ENCODE results near the gene MIPOL1. TPM values are rescaled to one million over a fixed set of nuclear protein-coding genes. Genes with fewer than 3 reads are reported as not detected.
"Not testable (repeated sequence)": the region's sequence is repeated elsewhere in the genome, so short reads cannot be mapped to it uniquely, and the experiment has no call there.

Gene MIPOL1
- total and polyA plus RNA-seq, 2 donors (not counting 3 experiments of a cell fraction or from before 2014, with no cell fraction given): 3.4 to 33.5 TPM

DNA sequence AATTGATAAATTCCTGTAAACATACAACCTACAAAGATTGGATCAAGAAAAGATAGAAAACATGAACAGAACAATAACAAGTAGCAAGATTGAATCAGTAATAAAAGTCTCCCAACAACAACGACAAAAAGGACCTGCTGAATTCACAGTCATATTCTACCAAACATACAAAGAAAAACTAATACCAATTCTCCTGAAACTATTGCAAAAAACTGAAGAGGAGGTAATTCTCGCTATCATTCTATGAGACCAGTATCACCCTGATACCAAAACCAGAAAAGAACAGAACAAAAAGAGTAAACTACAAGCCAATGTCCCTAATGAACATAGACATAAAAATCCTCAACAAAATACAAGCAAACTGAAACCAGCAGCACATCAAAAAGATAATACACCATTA lies 39.8 kb upstream of the MIPOL1 start:
- BruUV-seq (replicated peaks): no TSS peak
- Histone ChIP-seq H3K4me3 (replicated peaks in 1 of 3; ENCODE audit: insufficient read depth in 1 of 3, low read depth in 1 of 3, low read length in 3 of 3) (no peak overlapping the region), H3K4me1 (ENCODE audit: control insufficient read depth, extremely low read depth, insufficient read depth, low read length) (no peaks in the 10 kb centered on the region), H3K9me1 (replicated peaks; ENCODE audit: control insufficient read depth, extremely low read depth, insufficient read depth, low read length) (no peaks in the 10 kb centered on the region), H3K36me3 (ENCODE audit: control insufficient read depth in 2 of 2, extremely low read depth in 1 of 2, insufficient read depth in 2 of 2, low read length in 2 of 2) (no peaks in the 10 kb centered on the region), H3K27me3 (ENCODE audit: control insufficient read depth in 2 of 2, insufficient read depth in 2 of 2, low read length in 2 of 2) (peaks cover 8 to 10% of the 10 kb centered on the region in 2 experiments), H3K79me2 (ENCODE audit: control insufficient read depth, insufficient read depth, low read length) (no peaks in the 10 kb centered on the region), H3K27ac (ENCODE audit: insufficient read depth, low read depth, low read length) (no peak overlapping the region), H3K9me3 (replicated peaks; ENCODE audit: control insufficient read depth, insufficient read depth, low read length) (no peaks in the 10 kb centered on the region), H2AFZ (ENCODE audit: low read depth, low read length) (no peak overlapping the region), H4K20me1 (replicated peaks; ENCODE audit: control insufficient read depth, extremely low read depth, insufficient read depth, low read length) (no peaks in the 10 kb centered on the region), H3K4me2 (ENCODE audit: insufficient read depth, low read length) (no peak overlapping the region), H3K9ac (replicated peaks; ENCODE audit: extremely low read depth, insufficient read depth, low read length) (no peak overlapping the region)
- no peak for FAIRE-seq
- no peak for DNase-seq (ENCODE audit: low read depth, low spot score)
- POLR2A ChIA-PET: no interaction called here
- dilution Hi-C loops (cut with MboI; ENCODE audit: extremely low pct_ligation_motif_present, low sequenced_read_pairs) (loop anchor here (10.0 kb wide), 1 partner anchor 513 kb away; no protein-coding TSS in a partner anchor), intact Hi-C loops (cut with micrococcal nuclease) (no loop called here)
- CTCF ChIA-PET: interaction anchor here (1.2 kb wide), 1 partner anchor 8 kb away, joined by 4 read pairs; no protein-coding TSS in a partner anchor
- no peak for TF ChIP-seq CTCF (IDR thresholded peaks at IDR 0.05; ENCODE audit: extremely low read depth in 1 of 2, insufficient read depth in 1 of 2, low read depth in 1 of 2, low read length in 2 of 2)
- TF ChIP-seq EZH2 (IDR thresholded peaks at IDR 0.05; ENCODE audit: borderline replicate concordance, low read depth, low read length, severe bottlenecking): no peak
- no peak for TF ChIP-seq JUN (IDR thresholded peaks at IDR 0.05; ENCODE audit: borderline replicate concordance, insufficient read depth, insufficient read length, low read depth)
- no peak for TF ChIP-seq POLR2A (IDR thresholded peaks at IDR 0.05; ENCODE audit: low read depth, low read length)
- no peak for TF ChIP-seq GATA2 (IDR thresholded peaks at IDR 0.05; ENCODE audit: insufficient read depth, insufficient read length, low read depth, low read length)
- no peak for TF ChIP-seq POLR2AphosphoS5 (IDR thresholded peaks at IDR 0.05; ENCODE audit: insufficient read depth, low read depth, low read length)
- TF ChIP-seq MAX (IDR thresholded peaks at IDR 0.05; ENCODE audit: insufficient read depth, insufficient read length): no peak
- TF ChIP-seq FOS (IDR thresholded peaks at IDR 0.05; ENCODE audit: borderline replicate concordance, insufficient read depth, low read length): no peak
- TF ChIP-seq MYC (IDR thresholded peaks at IDR 0.05; ENCODE audit: low read depth, low read length): no peak

DNA sequence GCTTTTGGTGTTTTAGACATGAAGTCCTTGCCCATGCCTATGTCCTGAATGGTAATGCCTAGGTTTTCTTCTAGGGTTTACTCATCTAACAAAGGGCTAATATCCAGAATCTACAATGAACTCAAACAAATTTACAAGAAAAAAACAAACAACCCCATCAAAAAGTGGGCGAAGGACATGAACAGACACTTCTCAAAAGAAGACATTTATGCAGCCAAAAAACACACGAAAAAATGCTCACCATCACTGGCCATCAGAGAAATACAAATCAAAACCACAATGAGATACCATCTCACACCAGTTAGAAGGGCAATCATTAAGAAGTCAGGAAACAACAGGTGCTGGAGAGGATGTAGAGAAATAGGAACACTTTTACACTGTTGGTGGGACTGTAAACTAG lies 35.4 kb upstream of the MIPOL1 start:
- H3K9me3 ChIP-seq (replicated peaks; ENCODE audit: control insufficient read depth, insufficient read depth, low read length); H3K27ac ChIP-seq (ENCODE audit: insufficient read depth, low read depth, low read length); dilution Hi-C loops (cut with MboI; ENCODE audit: extremely low pct_ligation_motif_present, low sequenced_read_pairs); H3K79me2 ChIP-seq (ENCODE audit: control insufficient read depth, insufficient read depth, low read length); BruUV-seq (replicated peaks); FAIRE-seq; H3K4me1 ChIP-seq (ENCODE audit: control insufficient read depth, extremely low read depth, insufficient read depth, low read length); CTCF ChIA-PET; H3K9ac ChIP-seq (replicated peaks; ENCODE audit: extremely low read depth, insufficient read depth, low read length); H3K4me2 ChIP-seq (ENCODE audit: insufficient read depth, low read length); H3K4me3 ChIP-seq (replicated peaks in 1 of 3; ENCODE audit: insufficient read depth in 1 of 3, low read depth in 1 of 3, low read length in 3 of 3); POLR2A ChIA-PET; H3K9me1 ChIP-seq (replicated peaks; ENCODE audit: control insufficient read depth, extremely low read depth, insufficient read depth, low read length); H4K20me1 ChIP-seq (replicated peaks; ENCODE audit: control insufficient read depth, extremely low read depth, insufficient read depth, low read length); H3K36me3 ChIP-seq (ENCODE audit: control insufficient read depth in 2 of 2, extremely low read depth in 1 of 2, insufficient read depth in 2 of 2, low read length in 2 of 2); DNase-seq (ENCODE audit: low read depth, low spot score); intact Hi-C loops (cut with micrococcal nuclease); H2AFZ ChIP-seq (ENCODE audit: low read depth, low read length): not testable (repeated sequence)
- H3K27me3 ChIP-seq (ENCODE audit: control insufficient read depth in 2 of 2, insufficient read depth in 2 of 2, low read length in 2 of 2): peaks cover 4 to 13% of the 10 kb centered on the region in 2 experiments
